HepG2 (cell line): ENCODE results near the gene NRL. TPM values are rescaled to one million over a fixed set of nuclear protein-coding genes. Genes with fewer than 3 reads are reported as not detected.

Experiments
- BATF2 ChIP-seq: sonication (generic); formaldehyde crosslinking; IDR thresholded peaks from 2 replicates; pipeline ENCODE4 v1.8.0; 2022; ENCODE audit warnings: mild to moderate bottlenecking, missing genetic modification reagents, moderate library complexity
- ESRRA ChIP-seq: sonication (generic); formaldehyde crosslinking; IDR thresholded peaks from 2 replicates; pipeline ENCODE4 v1.5.1; 2020; ENCODE audit warnings: mild to moderate bottlenecking, low read depth, missing genetic modification reagents
- MAFF ChIP-seq: IDR thresholded peaks from 2 replicates; pipeline ENCODE4 v1.6.1; 2011; ENCODE audit warnings: low read depth, low read length, improper control_type of control experiment
- MEF2D ChIP-seq: sonication (generic); formaldehyde crosslinking; IDR thresholded peaks from 2 replicates; pipeline ENCODE4 v1.5.1; 2020; ENCODE audit warnings: mild to moderate bottlenecking, missing genetic modification reagents
- MLLT10 ChIP-seq: sonication (generic); formaldehyde crosslinking; IDR thresholded peaks from 2 replicates; pipeline ENCODE4 v1.4.0; 2020; ENCODE audit warnings: missing genetic modification reagents
- NAIF1 ChIP-seq: sonication (generic); formaldehyde crosslinking; IDR thresholded peaks from 2 replicates; pipeline ENCODE4 v1.5.0; 2020; ENCODE audit warnings: mild to moderate bottlenecking, missing genetic modification reagents, borderline replicate concordance
- RAD21 ChIP-seq: fragments of 450-650 bp; formaldehyde crosslinking; IDR thresholded peaks from 2 replicates; pipeline ENCODE4 v1.5.0; 2020; ENCODE audit warnings: mild to moderate bottlenecking
- SP4 ChIP-seq: sonication (generic); formaldehyde crosslinking; IDR thresholded peaks from 2 replicates; pipeline ENCODE4 v1.8.1; 2023; ENCODE audit warnings: mild to moderate bottlenecking, missing genetic modification reagents
- TBP ChIP-seq: sonication (generic); formaldehyde crosslinking; IDR thresholded peaks from 2 replicates; pipeline ENCODE4 v1.5.0; 2020; ENCODE audit warnings: missing genetic modification reagents
- TBX2 ChIP-seq: sonication (generic); formaldehyde crosslinking; IDR thresholded peaks from 2 replicates; pipeline ENCODE4 v1.5.0; 2020; ENCODE audit warnings: missing genetic modification reagents, mild to moderate bottlenecking, borderline replicate concordance
- TCF7 ChIP-seq: sonication (generic); IDR thresholded peaks from 2 replicates; pipeline ENCODE4 v1.6.1; 2016; ENCODE audit warnings: antibody characterized with exemption, low read depth
- TFDP2 ChIP-seq: sonication (generic); formaldehyde crosslinking; IDR thresholded peaks from 2 replicates; pipeline ENCODE4 v1.4.0; 2020; ENCODE audit warnings: missing genetic modification reagents
- TOPORS ChIP-seq: sonication (generic); formaldehyde crosslinking; IDR thresholded peaks from 2 replicates; pipeline ENCODE4 v1.8.0; 2023; ENCODE audit warnings: mild to moderate bottlenecking, missing genetic modification reagents
- ZBTB33 ChIP-seq: sonication (generic); formaldehyde crosslinking; IDR thresholded peaks from 2 replicates; pipeline ENCODE4 v1.4.0; 2020; ENCODE audit warnings: missing genetic modification reagents
- ZBTB38 ChIP-seq: sonication (generic); formaldehyde crosslinking; IDR thresholded peaks from 2 replicates; pipeline ENCODE4 v1.5.1; 2020; ENCODE audit warnings: mild to moderate bottlenecking, missing genetic modification reagents
- ZIK1 ChIP-seq: sonication (generic); formaldehyde crosslinking; IDR thresholded peaks from 2 replicates; pipeline ENCODE4 v1.5.0; 2020; ENCODE audit warnings: mild to moderate bottlenecking, low read depth, missing genetic modification reagents, borderline replicate concordance
- ZNF251 ChIP-seq: sonication (generic); formaldehyde crosslinking; IDR thresholded peaks from 2 replicates; pipeline ENCODE4 v1.9.0; 2021; ENCODE audit warnings: mild to moderate bottlenecking, missing genetic modification reagents
- ZNF329 ChIP-seq: sonication (generic); formaldehyde crosslinking; IDR thresholded peaks from 2 replicates; pipeline ENCODE4 v1.9.0; 2021; ENCODE audit warnings: low read depth, mild to moderate bottlenecking, missing genetic modification reagents
- ZNF362 ChIP-seq: sonication (generic); formaldehyde crosslinking; IDR thresholded peaks from 2 replicates; pipeline ENCODE4 v1.4.0; 2020; ENCODE audit warnings: missing genetic modification reagents, mild to moderate bottlenecking, borderline replicate concordance
- ZNF570 ChIP-seq: sonication (generic); formaldehyde crosslinking; IDR thresholded peaks from 2 replicates; pipeline ENCODE4 v1.4.0; 2020; ENCODE audit warnings: mild to moderate bottlenecking, missing genetic modification reagents, borderline replicate concordance
- ZNF660 ChIP-seq: sonication (generic); formaldehyde crosslinking; IDR thresholded peaks from 2 replicates; pipeline ENCODE4 v1.5.1; 2020; ENCODE audit warnings: mild to moderate bottlenecking, low read depth, missing genetic modification reagents, borderline replicate concordance
- ZNF782 ChIP-seq: sonication (generic); formaldehyde crosslinking; IDR thresholded peaks from 2 replicates; pipeline ENCODE4 v1.4.0; 2020; ENCODE audit warnings: missing genetic modification reagents, mild to moderate bottlenecking, borderline replicate concordance
- ZNF839 ChIP-seq: sonication (generic); formaldehyde crosslinking; IDR thresholded peaks from 2 replicates; pipeline ENCODE4 v1.4.0; 2020; ENCODE audit warnings: missing genetic modification reagents, mild to moderate bottlenecking, borderline replicate concordance
- polyA plus RNA-seq, 8 experiments: library from polyadenylated mRNA; depleted of rRNA in 3 of 8; stranded (reverse) in 7 of 8; unstranded in 1 of 8; fragments of >200 nt; fragmentation: Illumina TruSeq in 4 of 8; extraction: Trizol in 4 of 8; gene quantifications; 2 replicates each; pipeline versions ENCODE4 v1.2.1 to v1.2.3, GENCODE V29; 2011 to 2016; ENCODE audit warnings: low read depth in 4 of 8, missing spikeins in 1 of 8, mixed read lengths in 1 of 8; ENCODE audit not compliant: insufficient read depth in 1 of 8
- total RNA-seq, 5 experiments: library from RNA; depleted of rRNA; stranded (reverse); fragments of >200 nt; fragmentation: Illumina TruSeq; extraction: Trizol; gene quantifications; 2 replicates each; pipeline ENCODE4 v1.2.3, GENCODE V29; 2016; ENCODE audit warnings: low read depth in 1 of 5
- TF ChIP-seq, protein P1 (sequence below): fragments of 450-650 bp; IDR thresholded peaks from 2 replicates; pipeline ENCODE4 v1.6.1; 2016

Gene NRL
- total and polyA plus RNA-seq, 2 of the 13 experiments (the other 11 are each of a cell fraction or from before 2014, with no cell fraction given), result 2.5 to 4.7 TPM

DNA sequence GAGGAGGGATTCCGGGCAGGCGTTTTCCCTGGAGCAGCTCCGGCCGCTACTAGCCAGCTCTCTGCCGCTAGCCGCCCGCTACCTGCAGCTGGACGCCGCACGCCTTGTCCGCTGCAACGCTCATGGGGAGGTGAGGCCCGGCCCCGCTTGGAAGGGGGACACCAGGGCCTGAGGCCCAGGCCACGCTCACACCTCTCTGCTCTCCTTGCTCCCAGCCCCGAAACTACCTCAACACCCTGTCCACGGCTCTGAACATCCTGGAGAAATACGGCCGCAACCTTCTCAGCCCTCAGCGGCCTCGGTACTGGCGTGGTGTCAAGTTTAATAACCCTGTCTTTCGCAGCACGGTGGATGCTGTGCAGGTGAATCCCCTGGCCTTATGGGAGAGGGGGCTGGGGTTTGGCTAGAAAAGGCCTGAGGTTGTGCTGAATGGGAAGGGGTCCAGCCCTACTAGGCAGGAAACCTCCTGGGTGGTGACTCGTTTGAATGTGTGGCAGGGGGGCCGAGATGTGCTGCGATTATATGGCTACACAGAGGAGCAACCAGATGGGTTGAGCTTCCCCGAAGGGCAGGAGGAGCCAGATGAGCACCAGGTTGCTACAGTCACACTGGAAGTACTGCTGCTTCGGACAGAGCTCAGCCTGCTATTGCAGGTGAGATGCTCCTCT, 33.1 kb upstream of the NRL start (continued):
- TF ChIP-seq ZNF782, result peak; percentile 88; the same call in 1 of the 2 replicates
- no peak for TF ChIP-seq SP4 (CRISPR knock-in tag)
- peak; percentile 79 for TF ChIP-seq MEF2D
- TF ChIP-seq BATF2 (CRISPR knock-in tag), result no peak
- TF ChIP-seq TCF7, result no peak
- TF ChIP-seq ZNF329 (CRISPR knock-in tag), result no peak
- TF ChIP-seq MAFF, result no peak
- no peak for TF ChIP-seq ZIK1 (CRISPR knock-in tag)
- TF ChIP-seq ZBTB38 (CRISPR knock-in tag), result peak; percentile 19; the same call in 1 of the 2 replicates
- TF ChIP-seq RAD21 (CRISPR knock-in tag), result 0 out of 2 replicates have a peak, but pooled peaks have one; percentile 72
- 0 out of 2 replicates have a peak, but pooled peaks have one; percentile 83 for TF ChIP-seq ZNF570 (CRISPR knock-in tag)
- TF ChIP-seq ZNF839 (CRISPR knock-in tag), result peak; percentile 69
- no peak for TF ChIP-seq NAIF1 (CRISPR knock-in tag)
- TF ChIP-seq MLLT10 (CRISPR knock-in tag), result no peak
- 0 out of 2 replicates have a peak, but pooled peaks have one; percentile 92 for TF ChIP-seq ZNF660
- TF ChIP-seq, protein P1, sequence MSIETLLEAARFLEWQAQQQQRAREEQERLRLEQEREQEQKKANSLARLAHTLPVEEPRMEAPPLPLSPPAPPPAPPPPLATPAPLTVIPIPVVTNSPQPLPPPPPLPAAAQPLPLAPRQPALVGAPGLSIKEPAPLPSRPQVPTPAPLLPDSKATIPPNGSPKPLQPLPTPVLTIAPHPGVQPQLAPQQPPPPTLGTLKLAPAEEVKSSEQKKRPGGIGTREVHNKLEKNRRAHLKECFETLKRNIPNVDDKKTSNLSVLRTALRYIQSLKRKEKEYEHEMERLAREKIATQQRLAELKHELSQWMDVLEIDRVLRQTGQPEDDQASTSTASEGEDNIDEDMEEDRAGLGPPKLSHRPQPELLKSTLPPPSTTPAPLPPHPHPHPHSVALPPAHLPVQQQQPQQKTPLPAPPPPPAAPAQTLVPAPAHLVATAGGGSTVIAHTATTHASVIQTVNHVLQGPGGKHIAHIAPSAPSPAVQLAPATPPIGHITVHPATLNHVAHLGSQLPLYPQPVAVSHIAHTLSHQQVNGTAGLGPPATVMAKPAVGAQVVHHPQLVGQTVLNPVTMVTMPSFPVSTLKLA, result no peak
- TF ChIP-seq ESRRA (CRISPR knock-in tag), result 0 out of 2 replicates have a peak, but pooled peaks have one; percentile 26
- TF ChIP-seq TOPORS (CRISPR knock-in tag), result 0 out of 2 replicates have a peak, but pooled peaks have one; percentile 72
- no peak for TF ChIP-seq TFDP2 (CRISPR knock-in tag)
- TF ChIP-seq TBP (CRISPR knock-in tag), result 0 out of 2 replicates have a peak, but pooled peaks have one; percentile 86
- peak; percentile 58 for TF ChIP-seq TBX2
- TF ChIP-seq ZBTB33 (CRISPR knock-in tag), result no peak
- peak; percentile 49; the same call in 1 of the 2 replicates for TF ChIP-seq ZNF362 (CRISPR knock-in tag)
- peak; percentile 94 for TF ChIP-seq ZNF251 (CRISPR knock-in tag)
